ENCODE results near the gene SRXN1.
A peak's percentile ranks its signal among the peaks of the same experiment; 100 is the strongest.

- TF ChIP-seq CTCF (tag by site-specific recombination; IDR thresholded peaks at IDR 0.05) (peak; percentile 54; the same call in 1 of the 2 replicates), ZNF138 (tag by site-specific recombination; IDR thresholded peaks at IDR 0.05; ENCODE audit: borderline replicate concordance) (no peak), YY1 (tag by site-specific recombination; IDR thresholded peaks at IDR 0.05) (no peak)
Observed at GRCh38 chr20:667351-668034, 14.5 kb upstream of the SRXN1 start.

All from HEK293 (cell line).